ENCODE measurements around the gene KIF12.

KIF12 gene

GRCh38 chr9:114105236-114105635 is 6.1 kb upstream of the KIF12 start:
- DNase-seq, result no peak

GRCh38 chr9:114102484-114102883 is 3.4 kb upstream of the KIF12 start:
- DNase-seq, result no peak

- no peak for DNase-seq
Observed at GRCh38 chr9:114100536-114100935, 1.4 kb upstream of the KIF12 start.

DNA sequence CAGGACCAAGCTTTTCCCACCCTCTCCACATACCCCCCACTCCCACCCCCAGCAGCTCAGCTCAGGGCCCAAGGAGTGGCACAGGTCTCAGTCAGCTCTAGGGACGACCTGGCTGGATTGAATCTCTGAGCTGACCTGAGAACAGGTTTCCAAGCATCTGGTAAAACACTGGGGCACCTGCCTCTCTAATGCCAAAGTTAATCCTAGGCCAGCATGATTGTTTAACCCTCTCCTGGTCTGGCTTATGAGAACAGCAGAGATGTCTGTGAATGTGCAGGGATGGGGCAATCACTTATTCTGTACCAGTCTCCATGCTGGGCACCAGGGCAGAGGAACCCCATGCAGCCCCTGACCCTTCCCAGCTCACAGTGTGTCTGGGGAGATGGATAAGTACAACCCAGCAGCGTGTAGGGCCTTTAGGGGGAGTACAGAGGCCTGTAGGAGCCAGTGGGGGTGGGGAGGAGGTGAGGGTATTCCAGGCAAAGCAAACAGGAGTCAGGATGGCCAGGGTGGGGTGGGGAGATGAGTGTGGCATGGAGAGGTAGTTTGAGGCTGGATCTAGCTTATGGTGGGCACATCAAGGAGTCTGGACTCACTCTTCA is 678 bp upstream of the KIF12 start:
- DNase-seq, result no peak

GRCh38 chr9:114098021-114098935 is 814 bp downstream of the KIF12 start:
- DNase-seq, result peak; percentile 13

GRCh38 chr9:114097613-114098020 is 1.5 kb downstream of the KIF12 start:
- no peak for DNase-seq

- DNase-seq, result no peak
Observed at GRCh38 chr9:114096866-114097612, 2.1 kb downstream of the KIF12 start.

DNA sequence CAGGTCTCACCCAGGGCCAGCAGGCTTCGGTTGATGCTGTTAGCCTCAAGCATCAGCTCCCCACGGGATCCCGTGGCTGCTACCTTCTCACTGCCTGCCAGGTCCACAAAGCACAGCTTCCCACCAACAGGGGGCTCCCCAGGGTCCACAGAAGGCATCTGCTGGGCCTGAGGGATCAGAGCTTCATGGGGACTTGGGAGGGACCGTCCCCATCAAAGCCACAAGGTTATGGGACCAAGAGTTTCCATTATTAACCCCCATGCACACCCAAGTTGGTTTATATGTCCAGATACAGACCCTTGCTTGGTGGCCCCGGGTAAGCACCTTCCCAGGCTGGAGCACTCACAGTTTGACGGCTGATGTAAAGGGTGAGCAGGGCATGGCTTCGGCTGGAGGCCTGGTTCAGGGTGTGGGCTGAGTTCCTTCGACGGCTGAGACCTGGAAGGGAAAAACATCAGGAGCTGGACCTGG is 3.0 kb downstream of the KIF12 start:
- no peak for DNase-seq

DNA sequence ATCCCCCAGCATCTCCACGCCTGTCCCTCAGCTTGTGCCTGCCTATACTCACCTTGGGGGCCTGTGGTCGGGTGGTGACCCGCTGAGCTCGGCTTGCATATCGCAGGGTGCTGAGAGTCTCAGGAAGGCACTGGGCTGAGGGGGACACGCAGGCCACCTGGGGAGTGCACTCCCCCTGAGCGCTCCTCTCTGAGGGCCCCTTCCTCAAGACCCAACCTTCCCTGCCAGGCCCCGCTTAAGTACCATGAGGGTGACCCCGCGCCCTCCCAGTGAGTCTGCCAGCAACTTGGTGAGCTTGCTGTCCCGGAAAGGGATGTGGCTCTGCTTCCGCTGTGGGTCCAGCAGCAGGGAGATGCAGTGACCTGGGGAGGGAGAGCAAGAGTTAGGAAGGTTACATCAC is 4.1 kb downstream of the KIF12 start:
- DNase-seq, result no peak

GRCh38 chr9:114093761-114094505 is 5.2 kb downstream of the KIF12 start:
- DNase-seq, result no peak

GRCh38 chr9:114093031-114093471 is 6.0 kb downstream of the KIF12 start:
- no peak for DNase-seq

DNA sequence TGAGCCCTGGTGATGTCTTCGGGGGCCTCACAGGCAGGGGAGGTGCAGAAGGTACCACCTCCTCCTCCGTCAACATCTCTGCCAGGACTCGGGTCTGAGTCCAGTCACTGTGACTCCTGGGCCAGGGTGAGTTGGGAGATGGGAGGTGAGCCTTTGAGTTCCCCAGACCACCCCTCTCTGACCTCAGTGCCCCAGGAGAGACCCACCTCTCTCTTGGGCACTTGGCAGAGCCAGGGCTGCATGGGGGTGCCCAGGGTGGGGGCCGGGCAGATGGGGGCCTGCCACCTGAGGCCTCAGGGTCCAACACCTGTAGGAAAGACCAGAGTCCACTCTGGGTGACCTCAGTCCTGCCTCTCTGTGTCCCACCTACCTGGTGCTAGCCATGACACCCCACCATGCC is 6.8 kb downstream of the KIF12 start:
- DNase-seq, result no peak

DNA sequence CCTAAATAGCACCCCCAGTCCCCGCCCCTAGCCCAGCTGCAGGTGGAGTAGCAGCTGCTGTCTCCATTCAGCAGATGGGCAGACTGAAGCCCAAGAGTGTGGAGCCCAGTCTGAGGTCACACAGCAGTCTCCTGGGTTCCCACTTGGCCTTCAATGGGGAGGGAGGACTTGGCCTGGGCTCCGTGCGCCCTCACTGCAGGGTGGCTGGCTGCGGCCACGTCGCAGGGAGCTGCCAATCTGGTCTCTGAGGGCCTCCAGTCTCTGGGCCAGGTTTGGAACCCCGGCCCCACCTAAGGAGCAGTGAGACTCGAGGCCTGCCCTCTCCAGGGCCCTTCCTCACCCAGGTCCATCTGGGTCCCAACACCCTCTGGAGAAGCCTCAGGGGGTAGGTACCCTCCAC is 7.4 kb downstream of the KIF12 start:
- no peak for DNase-seq

DNA sequence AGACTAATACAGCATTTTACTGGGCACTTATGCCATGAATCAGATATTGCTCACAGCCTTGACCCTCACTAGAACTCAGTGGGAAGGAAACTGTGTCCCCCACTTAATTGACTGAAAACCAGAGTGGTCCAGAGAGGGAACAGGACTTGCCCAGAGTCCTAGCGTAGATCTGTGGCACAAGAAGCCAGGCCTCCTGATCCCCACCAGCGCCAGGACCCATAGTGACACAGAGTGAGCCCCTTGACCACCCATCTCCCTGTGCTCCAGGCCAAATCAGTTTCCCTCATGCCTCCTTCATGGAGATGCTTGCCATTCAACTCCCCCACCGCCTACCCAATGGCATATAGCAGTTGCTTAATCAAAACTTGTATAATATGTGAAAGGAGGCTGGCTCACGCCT is 8.3 kb downstream of the KIF12 start:
- DNase-seq, result no peak

- DNase-seq, result no peak
Observed at GRCh38 chr9:114089206-114089840, 9.8 kb downstream of the KIF12 start.

GRCh38 chr9:114088571-114089170 is 10.4 kb downstream of the KIF12 start:
- DNase-seq, result no peak

GRCh38 chr9:114087721-114088120 is 11.4 kb downstream of the KIF12 start:
- DNase-seq, result no peak

DNA sequence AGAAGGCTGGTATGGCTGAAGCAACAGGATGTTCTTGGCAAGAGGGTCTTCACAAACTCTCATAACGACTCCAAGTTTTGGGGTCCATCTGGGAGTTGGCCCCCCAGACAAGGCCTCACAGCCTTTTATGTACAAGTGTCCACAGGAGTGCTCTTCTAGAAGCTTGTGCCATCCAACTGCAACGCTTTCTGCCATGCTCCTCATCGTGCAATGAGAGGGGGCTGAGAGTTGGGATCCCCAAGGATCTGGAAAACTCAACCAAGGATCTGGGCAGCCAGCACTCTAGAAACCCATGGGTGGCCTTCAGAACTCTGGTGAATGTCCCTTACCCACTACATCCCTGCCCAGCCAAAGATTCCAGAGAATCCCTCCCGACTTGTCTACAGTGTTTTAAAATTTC is 12.5 kb downstream of the KIF12 start:
- no peak for DNase-seq

DNA sequence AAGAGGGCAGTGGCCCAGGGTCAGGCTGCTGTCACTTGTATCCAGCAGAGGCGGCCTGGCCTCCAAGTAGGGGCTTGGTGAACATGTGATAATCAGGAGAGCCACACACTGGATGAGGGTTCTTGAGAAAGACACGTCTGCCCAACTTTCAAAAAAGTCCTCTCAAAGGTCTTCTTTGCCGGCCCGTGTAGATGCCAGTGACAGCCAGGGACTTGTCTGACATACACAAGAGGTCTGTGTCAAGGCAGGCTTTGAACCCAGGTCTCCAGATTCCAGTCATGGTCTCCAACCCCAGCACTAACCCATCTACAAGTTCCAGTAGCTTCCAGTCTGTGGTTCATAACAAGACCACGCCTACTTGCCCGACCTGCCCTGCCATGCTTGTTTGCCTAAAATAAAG is 13.1 kb downstream of the KIF12 start:
- DNase-seq, result no peak

- no peak for DNase-seq
Observed at GRCh38 chr9:114085387-114085789, 13.7 kb downstream of the KIF12 start.

GRCh38 chr9:114084282-114085073 is 14.6 kb downstream of the KIF12 start:
- no peak for DNase-seq

Data from stimulated activated CD4-positive, alpha-beta T cell treated with anti-CD3 and anti-CD28 coated beads, Interleukin-12 subunit alpha, Interleukin-12 subunit beta, amount 100 ng/mL, for 4 hours (primary cell).